RWPE1 (cell line): ENCODE measurements around the gene ALDH5A1.

ENCODE experiments used
- CTCF ChIA-PET: fragments of 350-600 bp; sonication (Branson Sonifier 250); formaldehyde crosslinking; extraction: SDS; loops from one replicate; lab custom pipeline; 2021; lab: Yijun Ruan, JAX
- POLR2A ChIA-PET: fragments of 400-600 bp; formaldehyde crosslinking; extraction: SDS; loops from one replicate; lab custom pipeline; 2020; ENCODE audit warnings: antibody characterized with exemption; ENCODE audit not compliant: low non-redundant PET; lab: Yijun Ruan, JAX
- DNase-seq: peaks from one replicate; pipeline ENCODE4 v3.0.0; 2012; ENCODE audit warnings: low spot score
- H3K27ac ChIP-seq: fragments of 450-650 bp; 2 replicates; pipeline ENCODE4 v1.5.1; 2017
- TF ChIP-seq, protein P1 (sequence below): fragments of 450-650 bp; conservative IDR thresholded peaks from 2 replicates; pipeline ENCODE4 v1.5.1; 2017; ENCODE audit warnings: low read depth, mild to moderate bottlenecking

Gene ALDH5A1

DNA sequence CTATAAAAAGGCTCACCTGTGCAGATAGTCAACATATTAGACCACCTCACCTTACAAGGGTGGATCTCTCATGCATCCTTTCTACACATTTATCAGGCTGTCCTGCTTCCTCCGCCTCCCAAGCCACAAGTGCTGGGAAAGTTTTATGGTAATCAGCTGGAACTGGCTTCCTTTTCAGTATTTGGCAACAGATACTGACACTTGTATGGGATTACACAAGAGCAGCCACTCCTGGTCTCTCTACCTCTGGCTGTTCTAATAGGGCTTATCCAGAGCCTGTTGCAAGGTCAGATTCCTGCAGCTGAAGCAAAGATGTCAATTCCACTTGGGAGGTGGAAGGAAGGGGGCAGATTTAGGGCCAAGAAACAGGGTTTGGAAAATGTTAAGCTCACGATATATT is 4.9 kb upstream of the ALDH5A1 start:
- POLR2A ChIA-PET = no interaction called here
- CTCF ChIA-PET = interaction anchor here (1.0 kb wide), 1 partner anchor 31 kb away, joined by 3 read pairs; no protein-coding TSS in a partner anchor
- no peak overlapping the region for H3K27ac ChIP-seq
- DNase-seq = no peak
- TF ChIP-seq, protein P1, sequence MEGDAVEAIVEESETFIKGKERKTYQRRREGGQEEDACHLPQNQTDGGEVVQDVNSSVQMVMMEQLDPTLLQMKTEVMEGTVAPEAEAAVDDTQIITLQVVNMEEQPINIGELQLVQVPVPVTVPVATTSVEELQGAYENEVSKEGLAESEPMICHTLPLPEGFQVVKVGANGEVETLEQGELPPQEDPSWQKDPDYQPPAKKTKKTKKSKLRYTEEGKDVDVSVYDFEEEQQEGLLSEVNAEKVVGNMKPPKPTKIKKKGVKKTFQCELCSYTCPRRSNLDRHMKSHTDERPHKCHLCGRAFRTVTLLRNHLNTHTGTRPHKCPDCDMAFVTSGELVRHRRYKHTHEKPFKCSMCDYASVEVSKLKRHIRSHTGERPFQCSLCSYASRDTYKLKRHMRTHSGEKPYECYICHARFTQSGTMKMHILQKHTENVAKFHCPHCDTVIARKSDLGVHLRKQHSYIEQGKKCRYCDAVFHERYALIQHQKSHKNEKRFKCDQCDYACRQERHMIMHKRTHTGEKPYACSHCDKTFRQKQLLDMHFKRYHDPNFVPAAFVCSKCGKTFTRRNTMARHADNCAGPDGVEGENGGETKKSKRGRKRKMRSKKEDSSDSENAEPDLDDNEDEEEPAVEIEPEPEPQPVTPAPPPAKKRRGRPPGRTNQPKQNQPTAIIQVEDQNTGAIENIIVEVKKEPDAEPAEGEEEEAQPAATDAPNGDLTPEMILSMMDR = no peak

DNA sequence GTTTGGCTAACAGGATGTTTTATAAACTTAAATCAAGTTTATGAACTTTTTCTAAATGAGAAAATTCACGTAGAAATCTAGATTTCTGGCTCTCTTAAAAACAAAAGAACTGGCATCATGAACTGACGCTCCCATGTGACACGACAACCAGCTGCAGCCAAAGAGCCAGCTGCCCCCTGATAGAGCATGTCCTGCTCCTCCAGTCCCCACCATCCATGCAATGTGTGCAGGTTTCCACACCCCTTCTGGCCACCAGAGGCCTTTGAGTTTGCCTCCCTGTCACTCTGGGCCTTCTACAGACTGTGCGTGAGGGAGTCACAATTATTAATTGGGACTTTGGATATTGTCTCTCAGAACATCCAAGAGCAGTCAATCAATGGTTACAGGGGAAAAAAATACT is 3.8 kb upstream of the ALDH5A1 start:
- POLR2A ChIA-PET = no interaction called here
- TF ChIP-seq, protein P1 = no peak

DNA sequence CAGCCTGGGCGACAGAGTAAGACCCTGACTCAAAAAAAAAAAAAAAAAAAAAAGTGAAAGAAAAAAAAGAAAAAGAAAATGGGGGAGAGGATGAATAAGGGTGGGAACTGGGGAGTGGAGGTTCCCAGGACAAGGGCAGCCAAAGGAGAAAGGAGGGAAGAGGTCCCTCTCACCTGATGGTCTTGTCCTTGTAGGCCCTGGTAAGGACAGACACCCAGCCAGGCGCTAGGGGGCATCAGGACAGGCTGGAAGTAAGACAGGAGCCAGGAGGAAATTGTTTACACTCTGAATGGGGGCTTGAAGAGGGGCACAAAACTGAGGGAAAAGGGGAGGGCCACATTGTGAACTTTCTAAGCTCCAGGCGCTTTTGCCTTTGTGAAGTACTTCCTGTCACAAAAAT is 2.3 kb upstream of the ALDH5A1 start:
- TF ChIP-seq, protein P1 = no peak
- DNase-seq = no peak
- no peak overlapping the region for H3K27ac ChIP-seq
- ChIA-PET POLR2A (no interaction called here), CTCF (no interaction called here)

More for the DNA sequence above, 3.8 kb upstream of the ALDH5A1 start:
- CTCF ChIA-PET = no interaction called here
- DNase-seq = no peak
- H3K27ac ChIP-seq = no peak overlapping the region

DNA sequence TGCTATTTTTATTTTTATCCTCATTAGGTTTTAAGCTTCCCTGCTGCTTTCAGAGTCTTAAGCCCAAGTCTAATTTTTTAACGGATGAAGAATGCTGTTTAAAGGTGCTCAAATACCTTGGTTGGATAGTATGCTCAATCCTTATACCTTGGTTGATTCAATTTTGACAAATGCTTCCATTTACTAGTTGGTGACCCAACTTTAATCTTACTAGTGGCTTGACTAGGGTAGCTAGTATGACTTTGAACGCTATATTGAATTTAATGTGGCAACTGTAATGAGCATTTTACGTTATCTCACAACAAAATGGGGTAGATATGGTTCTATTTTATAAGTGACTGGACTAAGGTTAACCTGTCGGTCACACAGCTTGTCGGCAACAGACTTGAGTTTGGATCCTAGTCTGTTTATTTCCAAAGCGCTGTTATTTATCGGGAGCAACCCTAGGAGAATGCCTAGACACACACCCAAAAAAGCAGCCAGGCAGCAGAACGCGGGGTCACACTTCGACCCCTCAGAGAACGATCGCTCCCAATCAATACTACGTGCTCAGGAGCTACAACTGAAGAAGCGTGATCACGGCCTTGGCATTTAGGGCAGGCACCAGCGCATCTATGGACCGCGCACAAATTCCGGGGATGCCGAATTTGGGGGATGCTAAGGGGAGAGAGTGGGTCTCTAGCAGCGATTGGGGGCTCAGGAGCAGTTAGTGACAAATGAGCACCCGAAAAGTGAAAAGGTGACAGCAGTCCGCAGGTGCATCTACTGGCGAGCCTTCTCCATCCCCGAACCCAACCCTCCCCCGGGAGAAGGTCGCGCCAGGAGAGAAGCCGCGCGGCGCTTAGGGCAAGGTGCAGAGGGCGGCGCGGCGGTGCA is 586 bp upstream of the ALDH5A1 start:
- CTCF ChIA-PET = interaction anchor here (0.5 to 2.0 kb wide), 5 partner anchors 25 to 1864 kb away, joined by 3 to 6 read pairs (median 4); no protein-coding TSS in a partner anchor
- TF ChIP-seq, protein P1 = no peak
- no peak overlapping the region for H3K27ac ChIP-seq
- peak; percentile 17 for DNase-seq
- POLR2A ChIA-PET = interaction anchor here (0.7 kb wide), 1 partner anchor 53 kb away, joined by 4 read pairs; no protein-coding TSS in a partner anchor

DNA sequence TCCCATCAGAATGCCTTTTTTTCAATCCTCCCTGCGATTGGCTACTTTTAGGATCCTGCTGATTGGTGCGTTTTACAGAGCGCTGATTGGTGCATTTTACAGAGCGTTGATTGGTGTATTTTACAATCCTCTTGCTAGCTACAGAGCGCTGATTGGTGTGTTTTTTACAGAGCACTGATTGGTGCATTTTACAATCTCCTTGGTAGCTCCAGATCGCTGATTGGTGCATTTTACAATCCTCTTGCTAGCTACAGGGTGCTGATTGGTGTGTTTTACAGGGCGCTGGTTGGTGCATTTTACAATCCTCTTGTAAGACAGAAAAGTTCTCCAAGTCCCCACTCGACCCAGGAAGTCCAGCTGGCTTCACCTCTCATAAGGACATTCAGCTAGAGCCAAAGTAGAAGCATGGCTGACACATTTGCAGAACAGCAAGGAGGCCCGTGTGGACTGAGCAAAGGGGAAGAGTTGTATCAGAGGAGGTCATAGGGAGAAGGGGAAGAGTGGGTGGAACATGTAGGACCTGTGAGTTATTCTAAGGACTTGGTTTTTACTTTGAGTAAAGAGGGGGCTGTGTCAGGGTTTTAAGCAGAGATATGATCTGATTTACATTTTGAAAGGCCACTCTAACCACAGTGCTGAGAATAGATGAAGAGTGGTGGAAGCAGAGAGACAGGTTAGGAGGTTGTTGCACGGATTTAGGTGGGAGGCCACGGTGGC is 2.6 kb downstream of the ALDH5A1 start:
- POLR2A ChIA-PET = no interaction called here
- TF ChIP-seq, protein P1 = no peak
- H3K27ac ChIP-seq = no peak overlapping the region
- DNase-seq = no peak
- CTCF ChIA-PET = interaction anchor here (0.6 to 0.7 kb wide), 2 partner anchors 24 to 26 kb away, joined by 3 read pairs; no protein-coding TSS in a partner anchor

DNA sequence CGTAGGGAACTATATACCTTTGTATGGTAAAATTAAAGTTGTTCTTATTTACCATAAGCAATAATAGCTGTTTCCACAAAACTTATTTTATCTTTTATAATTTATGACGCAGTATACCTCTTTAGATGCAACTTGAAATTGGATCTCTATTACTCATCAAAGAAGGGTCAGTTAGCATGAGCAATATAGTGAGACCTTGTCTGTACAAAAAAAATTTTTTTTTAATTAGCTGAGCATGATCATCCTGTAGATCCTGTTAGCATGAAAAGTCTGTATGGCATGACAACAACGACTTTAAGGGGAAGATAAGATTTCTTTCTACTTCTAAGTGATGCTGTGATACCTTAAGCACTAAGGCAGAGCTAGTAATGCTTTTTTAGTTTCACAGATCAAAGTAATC is 5.9 kb downstream of the ALDH5A1 start:
- H3K27ac ChIP-seq = no peak overlapping the region
- POLR2A ChIA-PET = no interaction called here
- DNase-seq = no peak
- TF ChIP-seq, protein P1 = no peak
- CTCF ChIA-PET = no interaction called here
